H1 (cell line): ENCODE measurements around the gene PLLP. TPM values are rescaled to one million over a fixed set of nuclear protein-coding genes. Genes with fewer than 3 reads are reported as not detected.

ENCODE experiments used
- CTCF ChIA-PET: fragments of 300-600 bp; sonication (Branson Sonifier 250); formaldehyde crosslinking; loops from one replicate; lab custom pipeline; 2021; ENCODE audit not compliant: partially characterized antibody; lab: Charles Lee
- POLR2A ChIA-PET: fragments of 300-600 bp; sonication (Branson Sonifier 250); formaldehyde crosslinking; loops from one replicate; lab custom pipeline; 2021; ENCODE audit warnings: inconsistent platforms; ENCODE audit not compliant: partially characterized antibody; lab: Charles Lee
- DNase-seq, 2 experiments: peaks; one replicate each; pipeline versions ENCODE4 v3.0.0 to v3.0.0-alpha.2; 2010 to 2022; ENCODE audit warnings: low spot score in 2 of 2, low read depth in 1 of 2, mixed read lengths in 1 of 2
- FAIRE-seq: peaks from 2 replicates; lab custom pipeline; 2011; peaks lifted over from hg19 to GRCh38; lab: Jason Lieb, UNC
- H2AFZ ChIP-seq: 2 replicates; pipeline ENCODE4 v1.8.1; 2012; ENCODE audit warnings: low read length, inconsistent platforms
- H2AK5ac ChIP-seq: 2 replicates; pipeline ENCODE4 v1.6.1; 2013; ENCODE audit warnings: low read depth, low read length
- H2BK120ac ChIP-seq: replicated peaks from 2 replicates; pipeline ENCODE3; 2013; ENCODE audit warnings: low read depth, low read length, inconsistent platforms
- H2BK12ac ChIP-seq: 2 replicates; pipeline ENCODE4 v1.6.1; 2013; ENCODE audit warnings: low read depth, low read length
- H2BK15ac ChIP-seq: 2 replicates; pipeline ENCODE4 v1.6.1; 2013; ENCODE audit warnings: low read length
- H2BK20ac ChIP-seq: 2 replicates; pipeline ENCODE4 v1.6.1; 2013; ENCODE audit warnings: low read length
- H2BK5ac ChIP-seq: 2 replicates; pipeline ENCODE4 v1.6.1; 2013; ENCODE audit warnings: low read depth, low read length
- H3K14ac ChIP-seq: 2 replicates; pipeline ENCODE4 v1.6.1; 2013; ENCODE audit warnings: inconsistent platforms; ENCODE audit not compliant: insufficient read length
- H3K18ac ChIP-seq: 2 replicates; pipeline ENCODE4 v1.6.1; 2013; ENCODE audit warnings: low read length; ENCODE audit errors: extremely low read depth
- H3K23ac ChIP-seq: 2 replicates; pipeline ENCODE4 v1.6.1; 2013; ENCODE audit warnings: inconsistent platforms; ENCODE audit not compliant: insufficient read length
- H3K23me2 ChIP-seq: 2 replicates; pipeline ENCODE4 v1.6.1; 2013; ENCODE audit warnings: low read depth, low read length
- H3K27ac ChIP-seq: 2 replicates; pipeline ENCODE4 v1.6.1; 2011; ENCODE audit warnings: low read depth, low read length, inconsistent platforms
- H3K27me3 ChIP-seq, 4 experiments: replicated peaks in 1 of 4; 1 replicate in 1 of 4; 2 replicates in 3 of 4; pipeline versions ENCODE4 v1.6.1 to v1.8.1; 2011 to 2013; ENCODE audit warnings: low read length in 3 of 4, mild to moderate bottlenecking in 3 of 4, inconsistent platforms in 2 of 4, mixed read lengths in 2 of 4, moderate library complexity in 1 of 4; ENCODE audit not compliant: control insufficient read depth in 3 of 4, insufficient read depth in 3 of 4; ENCODE audit errors: extremely low read depth in 1 of 4
- H3K36me3 ChIP-seq, 4 experiments: 2 replicates each; pipeline versions ENCODE4 v1.6.1 to v1.8.1; 2011 to 2013; ENCODE audit warnings: mild to moderate bottlenecking in 4 of 4, low read length in 3 of 4, moderate library complexity in 2 of 4, control low read depth in 1 of 4, inconsistent platforms in 1 of 4; ENCODE audit not compliant: insufficient read depth in 4 of 4, control insufficient read depth in 2 of 4
- H3K4ac ChIP-seq: replicated peaks from 2 replicates; pipeline ENCODE3; 2013; ENCODE audit warnings: low read length, low read depth, mixed read lengths, inconsistent platforms; ENCODE audit not compliant: insufficient read length
- H3K4me1 ChIP-seq, 4 experiments: replicated peaks in 1 of 4; 1 replicate in 1 of 4; 2 replicates in 3 of 4; pipeline versions ENCODE4 v1.6.1 to v1.8.1; 2011 to 2013; ENCODE audit warnings: low read length in 3 of 4, inconsistent platforms in 2 of 4, mixed read lengths in 1 of 4; ENCODE audit not compliant: insufficient read depth in 4 of 4, control insufficient read depth in 3 of 4
- H3K4me2 ChIP-seq, 2 experiments: 2 replicates each; pipeline versions ENCODE4 v1.6.1 to v1.8.1; 2011 to 2013; ENCODE audit warnings: low read depth in 2 of 2, low read length in 2 of 2, control low read depth in 1 of 2, inconsistent platforms in 1 of 2, mild to moderate bottlenecking in 1 of 2; ENCODE audit not compliant: insufficient read depth in 1 of 2
- H3K4me3 ChIP-seq, 4 experiments: fragments of 200-600, 300-600 bp in 1 of 4; sonication (generic), shearing (Covaris generic), sonication (Bioruptor Twin) in 1 of 4; 2 replicates each; pipeline versions ENCODE4 v1.5.1 to v1.8.1; 2011 to 2016; ENCODE audit warnings: low read length in 4 of 4, low read depth in 3 of 4, control low read depth in 2 of 4, inconsistent platforms in 2 of 4, mild to moderate bottlenecking in 2 of 4, mixed read lengths in 1 of 4, moderate library complexity in 1 of 4; ENCODE audit not compliant: insufficient read depth in 2 of 4; ENCODE audit errors: extremely low read depth in 1 of 4
- H3K56ac ChIP-seq: replicated peaks from 2 replicates; pipeline ENCODE3; 2013; ENCODE audit warnings: low read depth, mild to moderate bottlenecking, mixed read lengths, low read length, inconsistent platforms; ENCODE audit not compliant: insufficient read length
- H3K79me1 ChIP-seq: 2 replicates; pipeline ENCODE4 v1.6.1; 2013; ENCODE audit warnings: low read depth, low read length, control low read depth
- H3K79me2 ChIP-seq, 2 experiments: 2 replicates each; pipeline versions ENCODE4 v1.6.1 to v1.8.1; 2012 to 2013; ENCODE audit warnings: low read length in 2 of 2, mild to moderate bottlenecking in 2 of 2, inconsistent platforms in 1 of 2; ENCODE audit not compliant: insufficient read depth in 2 of 2, control insufficient read depth in 1 of 2
- H3K9ac ChIP-seq, 4 experiments: replicated peaks in 1 of 4; 1 replicate in 1 of 4; 2 replicates in 3 of 4; pipeline versions ENCODE4 v1.6.1 to v1.8.1; 2011 to 2013; ENCODE audit warnings: low read depth in 3 of 4, low read length in 3 of 4, control low read depth in 2 of 4, mild to moderate bottlenecking in 2 of 4, moderate library complexity in 2 of 4, inconsistent platforms in 1 of 4; ENCODE audit errors: extremely low read depth in 1 of 4
- H3K9me3 ChIP-seq, 2 experiments: 2 replicates each; pipeline versions ENCODE4 v1.6.1 to v1.8.1; 2012 to 2013; ENCODE audit warnings: mild to moderate bottlenecking in 2 of 2, moderate library complexity in 2 of 2, control low read depth in 1 of 2, inconsistent platforms in 1 of 2, low read depth in 1 of 2, low read length in 1 of 2, mixed read lengths in 1 of 2; ENCODE audit not compliant: insufficient read depth in 2 of 2
- H4K20me1 ChIP-seq, 2 experiments: replicated peaks in 1 of 2; 2 replicates each; pipeline versions ENCODE3 to v1.8.1; 2011 to 2013; ENCODE audit warnings: inconsistent platforms in 2 of 2, low read length in 2 of 2, mild to moderate bottlenecking in 1 of 2; ENCODE audit not compliant: insufficient read depth in 2 of 2, control insufficient read depth in 1 of 2
- H4K5ac ChIP-seq: 2 replicates; pipeline ENCODE4 v1.6.1; 2013; ENCODE audit warnings: low read length, low read depth, mixed read lengths, inconsistent platforms; ENCODE audit not compliant: insufficient read length
- H4K8ac ChIP-seq: 2 replicates; pipeline ENCODE4 v1.8.0; 2013; ENCODE audit warnings: mild to moderate bottlenecking, moderate library complexity, low read length, inconsistent platforms; ENCODE audit not compliant: insufficient read depth; ENCODE audit errors: extremely low read depth
- H4K91ac ChIP-seq: replicated peaks from 2 replicates; pipeline ENCODE3; 2013; ENCODE audit warnings: low read length, mixed read lengths, inconsistent platforms; ENCODE audit not compliant: insufficient read length
- CTBP2 ChIP-seq: IDR thresholded peaks from 2 replicates; pipeline ENCODE4 v1.7.0; 2011; ENCODE audit warnings: borderline replicate concordance, mild to moderate bottlenecking, moderate library complexity, mixed read lengths, low read length; ENCODE audit not compliant: insufficient read depth, insufficient read length
- JUN ChIP-seq: IDR thresholded peaks from 2 replicates; pipeline ENCODE4 v1.6.1; 2011; ENCODE audit warnings: low read depth, mild to moderate bottlenecking, improper control_type of control experiment, low read length
- KDM1A ChIP-seq: fragments of 200-600, 300-600 bp; sonication (generic); IDR thresholded peaks from 2 replicates; pipeline ENCODE4 v1.7.1; 2016; ENCODE audit warnings: mild to moderate bottlenecking, low read length, borderline replicate concordance
- NANOG ChIP-seq: IDR thresholded peaks from 2 replicates; pipeline ENCODE4 v1.6.1; 2011; ENCODE audit warnings: low read length, low read depth, mild to moderate bottlenecking, inconsistent platforms; ENCODE audit not compliant: insufficient read depth, poor library complexity, severe bottlenecking
- NRF1 ChIP-seq: IDR thresholded peaks from 2 replicates; pipeline ENCODE4 v1.6.1; 2011; ENCODE audit warnings: mild to moderate bottlenecking, low read depth, low read length, improper control_type of control experiment
- RNF2 ChIP-seq: fragments of 200-900, 300-1000 bp; sonication (generic); IDR thresholded peaks from 2 replicates; pipeline ENCODE4 v1.7.1; 2016; ENCODE audit warnings: borderline replicate concordance, low read depth, mild to moderate bottlenecking, antibody characterized with exemption, low read length; ENCODE audit not compliant: poor library complexity, severe bottlenecking; ENCODE audit errors: missing control alignments
- SUZ12 ChIP-seq: fragments of 200-600 bp; sonication (generic); IDR thresholded peaks from 2 replicates; pipeline ENCODE4 v1.6.1; 2012; ENCODE audit warnings: mild to moderate bottlenecking, inconsistent platforms, low read length, moderate library complexity, mixed read lengths
- TEAD4 ChIP-seq: IDR thresholded peaks from 2 replicates; pipeline ENCODE4 v1.6.1; 2012; ENCODE audit warnings: low read depth, low read length, inconsistent platforms, mixed read lengths
- WGBS, 2 experiments: shearing (Covaris generic) in 1 of 2; methylation state at CpG; one replicate each; pipeline versions ENCODE4 v1.1.6 to v1.1.7; 2013 to 2015; ENCODE audit warnings: low lambda C conversion rate in 2 of 2, mixed read lengths in 2 of 2, inconsistent platforms in 1 of 2, low coverage in 1 of 2, missing lambda C conversion rate in 1 of 2; ENCODE audit not compliant: insufficient replicate concordance in 2 of 2, insufficient coverage in 1 of 2, insufficient read length in 1 of 2; ENCODE audit errors: extremely low coverage in 1 of 2, missing lambda C conversion rate in 1 of 2; 5-methylcytosine and 5-hydroxymethylcytosine counted together
- polyA plus RNA-seq, 7 experiments: library from polyadenylated mRNA; depleted of rRNA in 3 of 7; stranded (reverse) in 5 of 7; unstranded in 2 of 7; fragments of >200 nt in 5 of 7; fragments of 200-250 nt in 2 of 7; gene quantifications; 1 replicate in 5 of 7; 2 replicates in 1 of 7; 4 replicates in 1 of 7; pipeline versions ENCODE4 v1.2.1 to v1.2.3, GENCODE V29; 2011 to 2013; ENCODE audit warnings: missing spikeins in 2 of 7, mixed read lengths in 2 of 7
- total RNA-seq: library from RNA; stranded (reverse); fragmentation: NEBNext Ultra II Directional; extraction: Animal tissue kit (Norgen Biotek cat#: 25700); gene quantifications from 2 replicates; pipeline ENCODE4 v1.2.1, GENCODE V29; 2021

Gene PLLP
- total and polyA plus RNA-seq, 2 of the 8 experiments (the other 6 are each of a cell fraction or from before 2014, with no cell fraction given): 2.9 to 10.6 TPM

- CTCF ChIA-PET: no interaction called here
- WGBS, 2 experiments: 90% methylated on average over 5 of the region's 5 CpGs; no CpG with 5 or more reads in 1 of the 2 experiments
These were observed 10.6 kb downstream of the PLLP start for GRCh38 chr16:57273826-57274225.

More at GRCh38 chr16:57273826-57274225, 10.6 kb downstream of the PLLP start:
- H3K27ac ChIP-seq: no peak overlapping the region
- POLR2A ChIA-PET: no interaction called here
- no peak overlapping the region for H2AK5ac ChIP-seq
- H3K4ac ChIP-seq: no peak overlapping the region
- H4K20me1 ChIP-seq: no peaks in the 10 kb centered on the region
- H3K18ac ChIP-seq: no peak overlapping the region
- FAIRE-seq: no peak
- H4K5ac ChIP-seq: no peak overlapping the region
- no peaks in the 10 kb centered on the region for H3K79me1 ChIP-seq
- no peak for TF ChIP-seq SUZ12
- TF ChIP-seq JUN: no peak
- no peak for TF ChIP-seq NANOG
- no peak for TF ChIP-seq TEAD4
- TF ChIP-seq CTBP2: no peak
- no peak for TF ChIP-seq KDM1A
- TF ChIP-seq NRF1: no peak
- TF ChIP-seq RNF2: no peak
- no peaks in the 10 kb centered on the region for H3K9me3 ChIP-seq
- H3K4me1 ChIP-seq: peaks cover 0 to 6% (median 0%) of the 10 kb centered on the region in 4 experiments; a peak in 2 of 7 replicates
- no peaks in the 10 kb centered on the region for H3K79me2 ChIP-seq
- H3K4me2 ChIP-seq: no peak overlapping the region
- H3K27me3 ChIP-seq: no peaks in the 10 kb centered on the region
- no peak overlapping the region for H2BK5ac ChIP-seq
- no peak overlapping the region for H4K91ac ChIP-seq
- no peak overlapping the region for H3K4me3 ChIP-seq
- no peaks in the 10 kb centered on the region for H3K36me3 ChIP-seq
- H3K23ac ChIP-seq: no peak overlapping the region
- no peak overlapping the region for H3K56ac ChIP-seq
- no peak overlapping the region for H2BK20ac ChIP-seq
- H2BK12ac ChIP-seq: no peak overlapping the region
- H2BK15ac ChIP-seq: no peak overlapping the region
- 0 out of 2 replicates have a peak, but pooled peaks cover 1% of the 10 kb centered on the region for H3K23me2 ChIP-seq
- H4K8ac ChIP-seq: no peak overlapping the region
- no peak overlapping the region for H3K9ac ChIP-seq
- H3K14ac ChIP-seq: no peak overlapping the region
- no peak overlapping the region for H2AFZ ChIP-seq
- no peak overlapping the region for H2BK120ac ChIP-seq
- DNase-seq: no peak
